HUES64 (cell line): ENCODE measurements around the gene NR6A1.

Experiments used
- H3K27ac ChIP-seq: 2 replicates; pipeline ENCODE4 v1.7.0; 2013; ENCODE audit warnings: low read depth, low read length, inconsistent platforms
- H3K27me3 ChIP-seq: 2 replicates; pipeline ENCODE4 v1.6.1; 2013; ENCODE audit warnings: mild to moderate bottlenecking, low read length; ENCODE audit not compliant: insufficient read depth
- H3K36me3 ChIP-seq: 2 replicates; pipeline ENCODE4 v1.6.1; 2013; ENCODE audit warnings: mild to moderate bottlenecking, low read length; ENCODE audit not compliant: insufficient read depth
- H3K4me1 ChIP-seq: 2 replicates; pipeline ENCODE4 v1.6.1; 2013; ENCODE audit warnings: mild to moderate bottlenecking, low read length, moderate library complexity; ENCODE audit not compliant: insufficient read depth
- H3K4me3 ChIP-seq: 2 replicates; pipeline ENCODE4 v1.5.1; 2013; ENCODE audit warnings: mild to moderate bottlenecking, low read length, moderate library complexity
- H3K9ac ChIP-seq: 2 replicates; pipeline ENCODE4 v1.6.1; 2013; ENCODE audit warnings: mild to moderate bottlenecking, low read depth, low read length
- H3K9me3 ChIP-seq: 2 replicates; pipeline ENCODE4 v1.6.1; 2013; ENCODE audit warnings: low read depth, low read length; ENCODE audit not compliant: insufficient read depth
- WGBS: fragments of 150-250, 120-280 bp; methylation state at CpG from one replicate; pipeline ENCODE4 v1.1.7; 2013; ENCODE audit warnings: missing lambda C conversion rate; 5-methylcytosine and 5-hydroxymethylcytosine counted together

Gene NR6A1

GRCh38 chr9:124680049-124680448 lies 91.1 kb downstream of the NR6A1 start:
- H3K4me3 ChIP-seq, result no peak overlapping the region
- H3K4me1 ChIP-seq, result peaks cover 9% of the 10 kb centered on the region; the same call in 1 of the 2 replicates
- H3K27ac ChIP-seq, result no peak overlapping the region
- peaks cover 17% of the 10 kb centered on the region for H3K36me3 ChIP-seq
- no peaks in the 10 kb centered on the region for H3K27me3 ChIP-seq
- H3K9ac ChIP-seq, result no peak overlapping the region
- H3K9me3 ChIP-seq, result no peaks in the 10 kb centered on the region
- 100% methylated on average over 1 of the region's 1 CpG for WGBS

DNA sequence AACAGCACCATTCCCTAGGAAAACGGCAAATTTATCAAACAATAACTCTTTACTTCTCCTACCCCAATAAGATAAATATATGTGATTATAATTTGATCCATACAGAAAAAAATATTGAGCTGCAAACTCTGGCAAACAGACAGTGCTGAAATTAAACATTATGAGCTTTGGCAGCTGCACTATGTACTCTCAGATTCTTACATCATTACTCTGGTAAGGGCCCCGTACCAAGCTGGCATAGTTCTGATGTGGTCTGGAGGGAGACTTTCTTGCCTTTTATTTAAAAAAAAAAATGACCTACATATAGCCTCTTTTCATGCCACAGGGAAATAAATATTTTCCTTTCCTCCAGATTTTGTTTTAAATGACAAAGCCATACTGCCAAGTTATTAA lies 95.0 kb downstream of the NR6A1 start:
- WGBS, result no CpG with 5 or more reads among the region's 2 CpGs
- Histone ChIP-seq H3K4me3 (no peak overlapping the region), H3K27ac (no peak overlapping the region), H3K9ac (no peak overlapping the region), H3K4me1 (peaks cover 9% of the 10 kb centered on the region; the same call in 1 of the 2 replicates), H3K36me3 (peaks cover 5% of the 10 kb centered on the region), H3K27me3 (no peaks in the 10 kb centered on the region), H3K9me3 (no peaks in the 10 kb centered on the region)

DNA sequence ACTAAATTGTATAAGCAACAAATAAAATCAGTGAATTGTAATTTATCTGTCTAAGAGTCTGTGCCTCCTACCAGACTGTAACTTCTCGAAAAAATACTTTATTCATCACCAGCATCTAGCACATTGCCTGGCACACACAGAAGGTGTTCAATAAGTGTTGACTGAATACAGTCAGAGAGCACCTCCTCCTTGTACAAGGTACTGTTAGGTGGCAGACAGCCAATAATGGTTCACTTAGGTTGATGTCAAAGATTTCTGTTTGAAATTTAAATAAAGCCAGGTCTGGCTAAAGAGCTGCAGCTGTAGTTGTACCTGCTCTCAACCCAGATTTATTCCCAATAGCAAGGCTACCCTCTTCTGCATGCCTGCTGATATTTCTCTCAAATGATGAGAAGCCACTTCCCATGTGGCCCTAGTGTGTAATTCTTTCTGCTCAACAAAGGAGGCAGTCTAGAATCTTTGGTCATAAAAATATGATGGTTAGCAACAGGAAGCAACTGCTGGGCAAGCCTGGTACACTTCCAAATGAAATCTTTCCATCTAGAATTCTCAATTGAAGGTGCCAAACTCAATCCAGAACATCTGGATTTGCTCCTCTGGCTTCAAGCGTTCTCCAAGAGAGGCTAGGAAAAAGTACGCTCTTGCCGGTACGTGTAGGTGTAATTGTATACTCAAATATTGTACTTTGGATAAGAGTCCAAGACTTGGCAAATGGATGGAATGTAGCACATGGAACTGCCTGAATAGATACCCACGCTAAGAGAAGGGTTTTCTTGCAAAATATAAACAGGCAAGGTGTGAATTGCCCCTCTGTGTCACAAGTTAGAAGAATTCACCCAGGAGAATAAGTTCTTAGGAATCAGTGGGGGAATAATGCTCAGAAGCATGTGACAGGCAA lies 95.6 kb downstream of the NR6A1 start:
- Histone ChIP-seq H3K9ac (no peak overlapping the region), H3K36me3 (peaks cover 4% of the 10 kb centered on the region), H3K27me3 (no peaks in the 10 kb centered on the region), H3K9me3 (no peaks in the 10 kb centered on the region), H3K4me3 (no peak overlapping the region), H3K27ac (no peak overlapping the region), H3K4me1 (peaks cover 9% of the 10 kb centered on the region; the same call in 1 of the 2 replicates)
- WGBS, result 80% methylated on average over 6 of the region's 6 CpGs

DNA sequence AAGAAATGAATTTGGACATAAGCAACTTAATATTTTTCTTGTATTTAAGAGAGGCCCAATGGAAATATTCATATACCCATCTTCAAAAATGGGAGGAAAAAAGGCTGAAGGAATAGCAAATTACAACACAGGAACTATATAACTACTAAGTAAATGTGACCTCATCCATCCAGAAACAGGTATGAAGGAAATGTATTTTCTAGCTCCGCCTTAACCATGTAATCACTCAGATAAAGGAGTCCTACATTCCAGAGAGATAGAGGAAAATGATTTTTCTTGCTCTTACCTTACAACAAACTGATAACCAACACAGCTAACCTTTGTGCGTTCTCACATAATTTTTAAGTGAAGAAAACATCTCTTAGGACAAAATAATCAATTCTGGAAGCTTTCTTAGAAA lies 96.5 kb downstream of the NR6A1 start:
- no peak overlapping the region for H3K27ac ChIP-seq
- no peak overlapping the region for H3K4me3 ChIP-seq
- no peaks in the 10 kb centered on the region; the same call in 1 of the 2 replicates for H3K36me3 ChIP-seq
- H3K4me1 ChIP-seq, result peaks cover 9% of the 10 kb centered on the region; the same call in 1 of the 2 replicates
- no peaks in the 10 kb centered on the region for H3K27me3 ChIP-seq
- no peaks in the 10 kb centered on the region for H3K9me3 ChIP-seq
- WGBS, result 95% methylated on average over 2 of the region's 2 CpGs
- no peak overlapping the region for H3K9ac ChIP-seq

DNA sequence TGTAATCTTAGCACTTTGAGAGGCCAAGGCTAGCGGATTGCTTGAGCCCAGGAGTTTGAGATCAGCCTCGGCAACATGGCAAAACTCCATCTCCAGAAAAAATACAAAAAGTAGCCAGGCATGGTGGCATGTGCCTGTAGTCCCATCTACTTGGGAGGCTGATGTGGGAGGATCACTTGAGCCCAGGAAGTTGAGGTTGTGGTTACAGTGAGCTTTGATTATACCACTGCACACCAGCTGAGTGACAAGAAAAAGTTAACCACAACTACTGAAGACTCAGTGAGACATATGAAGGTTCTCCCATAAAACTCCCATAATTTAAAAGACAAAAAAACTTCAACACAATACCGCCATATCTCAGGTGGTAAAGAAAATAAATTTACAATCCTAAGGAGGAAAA lies 98.0 kb downstream of the NR6A1 start:
- WGBS, result 95% methylated on average over 2 of the region's 3 CpGs
- no peaks in the 10 kb centered on the region for H3K27me3 ChIP-seq

DNA sequence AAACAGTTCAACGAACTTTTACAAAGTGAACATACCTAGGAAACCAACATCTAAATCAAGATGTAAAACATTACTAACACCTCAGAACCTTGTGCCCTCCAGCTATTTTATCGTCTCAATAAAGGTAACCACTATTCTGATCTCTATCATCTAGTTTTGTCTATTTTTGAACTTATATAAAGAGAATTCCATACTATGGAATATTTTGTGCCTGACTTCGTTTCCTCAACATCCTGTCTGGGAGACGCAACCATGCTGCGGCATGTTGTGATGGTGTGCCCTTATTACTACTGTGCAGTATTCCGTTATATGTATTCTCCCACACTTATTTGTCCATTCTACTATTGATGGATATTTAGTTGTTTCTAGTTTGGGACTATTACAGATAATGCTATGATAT lies 99.2 kb downstream of the NR6A1 start:
- H3K36me3 ChIP-seq, result no peaks in the 10 kb centered on the region; the same call in 1 of the 2 replicates
- 91% methylated on average over 5 of the region's 6 CpGs for WGBS
- H3K9ac ChIP-seq, result no peak overlapping the region
- no peaks in the 10 kb centered on the region for H3K4me1 ChIP-seq
- H3K27ac ChIP-seq, result no peak overlapping the region
- no peak overlapping the region for H3K4me3 ChIP-seq
- no peaks in the 10 kb centered on the region for H3K9me3 ChIP-seq
- H3K27me3 ChIP-seq, result no peaks in the 10 kb centered on the region

More for the DNA sequence above, 98.0 kb downstream of the NR6A1 start:
- Histone ChIP-seq H3K4me1 (0 out of 2 replicates have a peak, but pooled peaks cover 3% of the 10 kb centered on the region), H3K4me3 (no peak overlapping the region), H3K9ac (no peak overlapping the region), H3K36me3 (no peaks in the 10 kb centered on the region; the same call in 1 of the 2 replicates), H3K27ac (no peak overlapping the region), H3K9me3 (no peaks in the 10 kb centered on the region)

- Histone ChIP-seq H3K4me1 (peaks cover 10% of the 10 kb centered on the region), H3K9ac (no peak overlapping the region), H3K36me3 (no peaks in the 10 kb centered on the region; the same call in 1 of the 2 replicates), H3K27ac (no peak overlapping the region), H3K27me3 (no peaks in the 10 kb centered on the region), H3K9me3 (no peaks in the 10 kb centered on the region), H3K4me3 (no peak overlapping the region)
- WGBS, result 97% methylated on average over 5 of the region's 5 CpGs
Observed at GRCh38 chr9:124666642-124667041, 104.5 kb downstream of the NR6A1 start.

- 95% methylated on average over 4 of the region's 5 CpGs for WGBS
- Histone ChIP-seq H3K27me3 (no peaks in the 10 kb centered on the region), H3K9ac (no peak overlapping the region), H3K27ac (no peak overlapping the region), H3K4me1 (peaks cover 21% of the 10 kb centered on the region), H3K9me3 (no peaks in the 10 kb centered on the region), H3K4me3 (no peak overlapping the region), H3K36me3 (no peaks in the 10 kb centered on the region; the same call in 1 of the 2 replicates)
Observed at GRCh38 chr9:124665391-124666058, 105.6 kb downstream of the NR6A1 start.

DNA sequence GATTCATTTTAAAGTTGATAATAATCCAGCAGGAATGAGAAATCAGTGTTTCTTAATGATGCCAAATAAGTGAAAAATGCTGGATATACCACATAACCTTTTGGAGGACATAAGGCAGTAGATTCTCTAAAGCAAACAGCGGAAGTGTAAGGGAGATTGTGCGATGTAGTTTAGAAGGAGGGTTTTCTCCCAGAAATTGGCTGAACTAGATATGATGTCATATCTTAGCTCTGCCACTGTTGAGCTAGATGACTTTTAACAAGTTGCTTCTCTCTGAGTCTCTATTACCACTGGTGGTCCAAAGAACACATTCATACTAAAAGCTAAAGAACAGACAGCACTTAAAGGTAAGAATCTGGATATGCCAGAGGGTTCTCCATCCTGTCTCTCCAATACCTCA lies 107.0 kb downstream of the NR6A1 start:
- H3K4me1 ChIP-seq, result peaks cover 32% of the 10 kb centered on the region

DNA sequence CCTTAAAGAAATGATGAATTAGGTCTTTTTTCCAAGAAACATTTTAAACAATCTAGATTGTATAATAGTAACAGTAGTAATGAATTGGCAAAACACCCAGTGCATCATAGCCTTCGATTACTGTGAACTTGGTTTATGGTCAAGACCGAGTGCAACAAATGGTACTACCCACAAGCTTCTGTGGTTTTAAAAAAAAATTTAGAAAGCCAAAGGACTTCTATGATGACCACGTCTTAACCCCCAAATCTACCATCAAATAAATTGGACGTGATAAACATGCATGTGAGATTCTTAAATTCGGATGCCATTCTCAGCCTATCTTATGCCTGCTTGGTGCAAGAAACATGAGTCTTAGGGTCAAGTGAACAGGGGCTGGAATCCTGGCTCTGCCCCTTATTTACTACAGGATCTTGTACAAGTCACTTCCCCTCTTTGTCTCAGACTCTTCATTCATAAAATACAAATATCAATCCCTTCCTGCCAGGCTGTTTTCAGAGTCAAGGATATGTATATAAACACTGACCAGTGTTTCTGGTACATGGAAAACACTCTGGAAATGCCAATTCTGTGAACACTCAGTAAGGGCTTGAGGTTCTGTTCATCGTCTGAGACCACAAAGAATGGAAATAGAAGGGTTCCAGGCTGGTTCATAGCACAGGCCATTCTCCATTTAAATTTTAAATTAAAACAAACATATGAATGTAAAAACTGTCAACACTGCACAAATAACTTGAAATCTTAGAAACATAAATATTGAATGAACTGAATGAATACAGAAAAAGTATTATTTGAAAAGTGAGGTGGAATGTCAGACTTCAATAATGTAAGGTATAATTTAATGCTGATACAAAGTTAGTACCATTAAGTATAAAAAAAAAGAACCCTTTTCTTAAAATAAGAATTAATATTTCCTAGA lies 107.8 kb downstream of the NR6A1 start:
- WGBS, result 91% methylated on average over 6 of the region's 6 CpGs
- no peaks in the 10 kb centered on the region for H3K9me3 ChIP-seq
- no peaks in the 10 kb centered on the region; the same call in 1 of the 2 replicates for H3K36me3 ChIP-seq
- H3K4me1 ChIP-seq, result peaks cover 32% of the 10 kb centered on the region
- H3K4me3 ChIP-seq, result no peak overlapping the region
- H3K9ac ChIP-seq, result no peak overlapping the region
- H3K27me3 ChIP-seq, result no peaks in the 10 kb centered on the region
- H3K27ac ChIP-seq, result no peak overlapping the region

More for the DNA sequence above, 107.0 kb downstream of the NR6A1 start:
- Histone ChIP-seq H3K36me3 (no peaks in the 10 kb centered on the region; the same call in 1 of the 2 replicates), H3K9me3 (no peaks in the 10 kb centered on the region), H3K4me3 (no peak overlapping the region), H3K9ac (no peak overlapping the region), H3K27ac (no peak overlapping the region), H3K27me3 (no peaks in the 10 kb centered on the region)
- 94% methylated on average over 2 of the region's 2 CpGs for WGBS
